Measurements from ENCODE around the gene VANGL1. TPM values are rescaled to one million over a fixed set of nuclear protein-coding genes. Genes with fewer than 3 reads are reported as not detected.

VANGL1 gene
- total RNA-seq, 1 experiment from 2014 or later: 13.6 TPM

DNA sequence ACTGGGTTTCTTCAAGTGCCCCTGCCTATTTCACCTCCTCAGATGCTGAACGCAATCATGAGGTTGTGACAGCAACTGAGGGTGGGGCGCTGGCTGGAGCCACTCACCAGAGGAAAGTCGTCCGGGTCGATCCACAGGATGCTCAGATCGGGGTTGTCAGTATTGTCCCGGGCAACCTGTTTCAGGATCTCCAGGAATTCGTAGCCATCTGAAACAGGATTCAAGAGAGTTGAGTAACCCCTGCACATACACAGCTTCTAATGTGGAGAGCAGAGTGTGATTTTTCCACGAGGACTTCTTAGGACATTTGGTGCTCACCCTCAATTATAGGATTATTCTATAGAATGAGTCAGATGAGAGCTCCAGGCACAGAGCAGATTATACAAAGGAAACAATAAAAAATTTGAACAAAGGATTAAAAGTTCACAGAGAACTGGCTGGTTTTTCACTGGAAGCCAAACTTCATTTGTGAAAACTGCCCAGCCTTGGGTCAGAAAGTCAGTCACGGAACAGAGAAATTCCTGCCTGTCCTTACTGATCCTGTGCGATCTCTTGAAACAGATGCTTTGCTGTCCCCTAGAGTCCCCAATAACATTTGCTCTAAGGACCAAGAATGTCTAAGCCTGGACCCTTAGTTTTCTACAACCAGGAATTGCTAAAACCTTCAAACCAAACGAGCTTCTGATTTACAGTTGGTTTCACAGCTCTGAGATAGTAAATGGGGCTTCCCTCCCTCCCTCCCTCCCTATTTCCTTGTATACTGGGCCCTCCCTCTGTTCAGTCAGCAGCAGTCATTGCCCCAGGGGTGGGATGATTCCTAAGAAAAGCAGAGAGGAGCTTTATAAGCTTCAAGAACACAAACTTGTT, 63.5 kb downstream of the VANGL1 start:
- H3K27ac Mint-ChIP-seq: no peak overlapping the region
- no peak overlapping the region for H3K4ac ChIP-seq (ENCODE audit: low read depth, low read length)
- no peak overlapping the region for H3T11ph ChIP-seq (ENCODE audit: low read length)
- H2AK5ac ChIP-seq (ENCODE audit: insufficient read length, low read length): no peak overlapping the region
- H3K4me1 Mint-ChIP-seq: peaks cover 2 to 3% of the 10 kb centered on the region in 2 experiments
- H2BK120ac ChIP-seq (ENCODE audit: low read depth, low read length, poor library complexity, severe bottlenecking): no peak overlapping the region
- H2BK20ac ChIP-seq (ENCODE audit: low read depth, low read length, poor library complexity, severe bottlenecking): no peak overlapping the region
- H2AFZ ChIP-seq (ENCODE audit: low read length): no peak overlapping the region
- H4K5ac ChIP-seq (ENCODE audit: insufficient read length, low read depth, low read length): no peak overlapping the region
- no peak overlapping the region for H4K8ac ChIP-seq (replicated peaks; ENCODE audit: insufficient read length, low read depth, low read length)
- H3K36me3 Mint-ChIP-seq (ENCODE audit: insufficient read depth in 1 of 3, low read depth in 3 of 3): no peaks in the 10 kb centered on the region
- H3K79me2 ChIP-seq (ENCODE audit: insufficient read depth, low read length): no peaks in the 10 kb centered on the region
- no peak overlapping the region for H3K9ac ChIP-seq (ENCODE audit: extremely low read depth, insufficient read length, low read length)
- no peaks in the 10 kb centered on the region for H3K4me1 ChIP-seq (ENCODE audit: insufficient read depth, low read length)
- H2BK5ac ChIP-seq (ENCODE audit: insufficient read length, low read length): no peak overlapping the region
- H3K4me2 ChIP-seq (ENCODE audit: insufficient read depth, insufficient read length, low read length): no peak overlapping the region
- no peak overlapping the region for H3K18ac ChIP-seq (ENCODE audit: insufficient read length, low read depth, low read length)
- H3K9me3 ChIP-seq (ENCODE audit: control insufficient read depth, low read depth, low read length): no peaks in the 10 kb centered on the region
- H3K23me2 ChIP-seq (ENCODE audit: insufficient read length, low read depth, low read length, poor library complexity, severe bottlenecking): no peaks in the 10 kb centered on the region
- no peaks in the 10 kb centered on the region for H3K9me3 Mint-ChIP-seq
- H3K27me3 ChIP-seq (ENCODE audit: insufficient read depth, low read length): no peaks in the 10 kb centered on the region
- no peak for DNase-seq
- H3K14ac ChIP-seq (ENCODE audit: insufficient read depth, low read length): no peak overlapping the region; the same call in 1 of the 2 replicates
- H3K4me3 Mint-ChIP-seq: no peak overlapping the region
- no peak overlapping the region for H2BK15ac ChIP-seq (ENCODE audit: low read depth, low read length)
- no peaks in the 10 kb centered on the region for H3K79me1 ChIP-seq (ENCODE audit: insufficient read depth, low read depth, low read length, poor library complexity, severe bottlenecking)
- WGBS (ENCODE audit: extremely low coverage, insufficient read length, low lambda C conversion rate): no CpG with 5 or more reads among the region's 12 CpGs
- no peak overlapping the region for H3K27ac ChIP-seq (ENCODE audit: insufficient read length, low read depth, low read length)
- no peak overlapping the region for H3K56ac ChIP-seq (ENCODE audit: insufficient read length, low read depth, low read length)
- no peak overlapping the region for H4K91ac ChIP-seq (ENCODE audit: insufficient read length, low read depth, low read length)
- TF ChIP-seq, protein P1, sequence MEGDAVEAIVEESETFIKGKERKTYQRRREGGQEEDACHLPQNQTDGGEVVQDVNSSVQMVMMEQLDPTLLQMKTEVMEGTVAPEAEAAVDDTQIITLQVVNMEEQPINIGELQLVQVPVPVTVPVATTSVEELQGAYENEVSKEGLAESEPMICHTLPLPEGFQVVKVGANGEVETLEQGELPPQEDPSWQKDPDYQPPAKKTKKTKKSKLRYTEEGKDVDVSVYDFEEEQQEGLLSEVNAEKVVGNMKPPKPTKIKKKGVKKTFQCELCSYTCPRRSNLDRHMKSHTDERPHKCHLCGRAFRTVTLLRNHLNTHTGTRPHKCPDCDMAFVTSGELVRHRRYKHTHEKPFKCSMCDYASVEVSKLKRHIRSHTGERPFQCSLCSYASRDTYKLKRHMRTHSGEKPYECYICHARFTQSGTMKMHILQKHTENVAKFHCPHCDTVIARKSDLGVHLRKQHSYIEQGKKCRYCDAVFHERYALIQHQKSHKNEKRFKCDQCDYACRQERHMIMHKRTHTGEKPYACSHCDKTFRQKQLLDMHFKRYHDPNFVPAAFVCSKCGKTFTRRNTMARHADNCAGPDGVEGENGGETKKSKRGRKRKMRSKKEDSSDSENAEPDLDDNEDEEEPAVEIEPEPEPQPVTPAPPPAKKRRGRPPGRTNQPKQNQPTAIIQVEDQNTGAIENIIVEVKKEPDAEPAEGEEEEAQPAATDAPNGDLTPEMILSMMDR (conservative IDR thresholded peaks at IDR 0.05): no peak
- no peaks in the 10 kb centered on the region for H4K20me1 ChIP-seq (ENCODE audit: control insufficient read depth, insufficient read depth, insufficient read length)
- no peak overlapping the region for H2BK12ac ChIP-seq (ENCODE audit: insufficient read length, low read depth, low read length)
- H3K27me3 Mint-ChIP-seq (ENCODE audit: low read depth): no peaks in the 10 kb centered on the region
- H3K23ac ChIP-seq (ENCODE audit: insufficient read length, low read depth, low read length): no peak overlapping the region

Data from H9 (cell line).